ENCODE results near the gene GRIFIN.

GRCh38 chr7:2431260-2431867 lies 44.8 kb downstream of the GRIFIN start:
- peak; percentile 96 for TF ChIP-seq CTCF (conservative IDR thresholded peaks at IDR 0.05; ENCODE audit: low read length)
- no peak for TF ChIP-seq EZH2phosphoT487 (IDR thresholded peaks at IDR 0.05; ENCODE audit: borderline replicate concordance)
